HepG2 (cell line): ENCODE measurements around the gene MBLAC1. TPM values are rescaled to one million over a fixed set of nuclear protein-coding genes. Genes with fewer than 3 reads are reported as not detected.

Experiments
- ADNP ChIP-seq: sonication (generic); formaldehyde crosslinking; IDR thresholded peaks from 2 replicates; pipeline ENCODE4 v1.4.0; 2020; ENCODE audit warnings: missing genetic modification reagents
- E2F2 ChIP-seq: sonication (generic); formaldehyde crosslinking; IDR thresholded peaks from 2 replicates; pipeline ENCODE4 v1.4.0; 2020; ENCODE audit warnings: missing genetic modification reagents, borderline replicate concordance
- IRF2 ChIP-seq: IDR thresholded peaks from 2 replicates; pipeline ENCODE4 v1.6.1; 2018; ENCODE audit warnings: missing genetic modification reagents, missing compliant biosample characterization
- KAT7 ChIP-seq: IDR thresholded peaks from 2 replicates; pipeline ENCODE4 v1.6.1; 2018; ENCODE audit warnings: borderline replicate concordance, missing compliant biosample characterization
- MTERF4 ChIP-seq: sonication (generic); formaldehyde crosslinking; IDR thresholded peaks from 2 replicates; pipeline ENCODE4 v1.8.0; 2023; ENCODE audit warnings: mild to moderate bottlenecking, missing genetic modification reagents
- MXD1 ChIP-seq: sonication (generic); formaldehyde crosslinking; IDR thresholded peaks from 2 replicates; pipeline ENCODE4 v1.4.0; 2020; ENCODE audit warnings: mild to moderate bottlenecking, missing genetic modification reagents
- NONO ChIP-seq, 2 experiments: fragments of 450-650 bp in 1 of 2; sonication (generic) in 1 of 2; formaldehyde crosslinking in 1 of 2; IDR thresholded peaks in 1 of 2; conservative IDR thresholded peaks in 1 of 2; 2 replicates each; pipeline versions ENCODE4 v1.6.1 to v1.8.0; 2017 to 2022; ENCODE audit warnings: mild to moderate bottlenecking in 1 of 2, missing genetic modification reagents in 1 of 2, moderate library complexity in 1 of 2
- PATZ1 ChIP-seq: sonication (generic); formaldehyde crosslinking; IDR thresholded peaks from 2 replicates; pipeline ENCODE4 v1.4.0; 2020; ENCODE audit warnings: missing genetic modification reagents
- POGK ChIP-seq: sonication (generic); formaldehyde crosslinking; conservative IDR thresholded peaks from 2 replicates; pipeline ENCODE4 v1.8.0; 2022; ENCODE audit warnings: mild to moderate bottlenecking, moderate library complexity, missing genetic modification reagents
- TFDP2 ChIP-seq: sonication (generic); formaldehyde crosslinking; IDR thresholded peaks from 2 replicates; pipeline ENCODE4 v1.4.0; 2020; ENCODE audit warnings: missing genetic modification reagents
- ZBTB37 ChIP-seq: sonication (generic); formaldehyde crosslinking; IDR thresholded peaks from 2 replicates; pipeline ENCODE4 v1.4.0; 2020; ENCODE audit warnings: mild to moderate bottlenecking, missing genetic modification reagents
- ZNF230 ChIP-seq: sonication (generic); formaldehyde crosslinking; IDR thresholded peaks from 2 replicates; pipeline ENCODE4 v1.4.0; 2020; ENCODE audit warnings: mild to moderate bottlenecking, missing genetic modification reagents
- ZNF3 ChIP-seq: IDR thresholded peaks from 2 replicates; pipeline ENCODE4 v1.7.0; 2017; ENCODE audit warnings: inconsistent platforms
- ZNF343 ChIP-seq: sonication (generic); formaldehyde crosslinking; IDR thresholded peaks from 2 replicates; pipeline ENCODE4 v1.4.0; 2020; ENCODE audit warnings: mild to moderate bottlenecking, missing genetic modification reagents
- ZNF549 ChIP-seq: sonication (generic); formaldehyde crosslinking; IDR thresholded peaks from 2 replicates; pipeline ENCODE4 v1.5.0; 2020; ENCODE audit warnings: missing genetic modification reagents
- ZNF577 ChIP-seq: sonication (generic); formaldehyde crosslinking; IDR thresholded peaks from 2 replicates; pipeline ENCODE4 v1.4.0; 2020; ENCODE audit warnings: mild to moderate bottlenecking, low read depth, missing genetic modification reagents, borderline replicate concordance
- ZNF720 ChIP-seq: sonication (generic); formaldehyde crosslinking; IDR thresholded peaks from 2 replicates; pipeline ENCODE4 v1.4.0; 2020; ENCODE audit warnings: missing genetic modification reagents
- ZSCAN9 ChIP-seq: IDR thresholded peaks from 2 replicates; pipeline ENCODE4 v1.6.1; 2016; ENCODE audit warnings: borderline replicate concordance
- ZZZ3 ChIP-seq: sonication (generic); formaldehyde crosslinking; IDR thresholded peaks from 2 replicates; pipeline ENCODE4 v1.4.0; 2020; ENCODE audit warnings: missing genetic modification reagents, mild to moderate bottlenecking, borderline replicate concordance
- polyA plus RNA-seq, 8 experiments: library from polyadenylated mRNA; depleted of rRNA in 3 of 8; stranded (reverse) in 7 of 8; unstranded in 1 of 8; fragments of >200 nt; fragmentation: Illumina TruSeq in 4 of 8; extraction: Trizol in 4 of 8; gene quantifications; 2 replicates each; pipeline versions ENCODE4 v1.2.1 to v1.2.3, GENCODE V29; 2011 to 2016; ENCODE audit warnings: low read depth in 4 of 8, missing spikeins in 1 of 8, mixed read lengths in 1 of 8; ENCODE audit not compliant: insufficient read depth in 1 of 8
- total RNA-seq, 5 experiments: library from RNA; depleted of rRNA; stranded (reverse); fragments of >200 nt; fragmentation: Illumina TruSeq; extraction: Trizol; gene quantifications; 2 replicates each; pipeline ENCODE4 v1.2.3, GENCODE V29; 2016; ENCODE audit warnings: low read depth in 1 of 5

Gene MBLAC1
- total and polyA plus RNA-seq, 2 of the 13 experiments (the other 11 are each of a cell fraction or from before 2014, with no cell fraction given), result 0.79 to 2.1 TPM

GRCh38 chr7:100158229-100159098 lies 31.7 kb downstream of the MBLAC1 start, which contains the start of gene TRAPPC14 (continued):
- TF ChIP-seq ZNF3 (no peak), ZNF720 (CRISPR knock-in tag) (no peak), ZNF549 (CRISPR knock-in tag) (no peak), IRF2 (CRISPR knock-in tag) (peak; percentile 70; the same call in 1 of the 2 replicates), POGK (CRISPR knock-in tag) (peak; percentile 41; the same call in 1 of the 2 replicates), PATZ1 (CRISPR knock-in tag) (peak; percentile 91), ZSCAN9 (CRISPR knock-in tag) (peak; percentile 35; the same call in 1 of the 2 replicates), ZNF577 (CRISPR knock-in tag) (no peak), NONO (IDR thresholded peaks at IDR 0.05) (no peak), NONO (CRISPR knock-in tag; conservative IDR thresholded peaks at IDR 0.05) (peak; percentile 51; the same call in 1 of the 2 replicates), E2F2 (no peak), ADNP (CRISPR knock-in tag) (no peak), MTERF4 (CRISPR knock-in tag) (no peak), ZBTB37 (CRISPR knock-in tag) (no peak), ZNF343 (CRISPR knock-in tag) (0 out of 2 replicates have a peak, but pooled peaks have one; percentile 58), TFDP2 (CRISPR knock-in tag) (peak; percentile 65), ZZZ3 (0 out of 2 replicates have a peak, but pooled peaks have one; percentile 57), KAT7 (peak; percentile 80; the same call in 1 of the 2 replicates), MXD1 (CRISPR knock-in tag) (no peak), ZNF230 (peak; percentile 84)
